ENCODE results near the gene MAPT. TPM values are rescaled to one million over a fixed set of nuclear protein-coding genes. Genes with fewer than 3 reads are reported as not detected.

MAPT gene
- total RNA-seq, 1 donor from 2014 or later = 0.28 TPM

GRCh38 chr17:45963283-45963682 lies 68.9 kb downstream of the MAPT start:
- Mint-ChIP-seq H3K4me3 (ENCODE audit: unreplicated experiment) (no peak overlapping the region), H3K9me3 (ENCODE audit: unreplicated experiment) (no peaks in the 10 kb centered on the region), H3K27ac (ENCODE audit: unreplicated experiment) (no peak overlapping the region), H3K4me1 (ENCODE audit: unreplicated experiment) (peaks cover 2% of the 10 kb centered on the region), H3K27me3 (ENCODE audit: unreplicated experiment) (peaks cover 5% of the 10 kb centered on the region), H3K36me3 (ENCODE audit: low read depth, unreplicated experiment) (no peaks in the 10 kb centered on the region)
- DNase-seq (ENCODE audit: low spot score) = no peak
- no peak for TF ChIP-seq CTCF (IDR thresholded peaks at IDR 0.05; ENCODE audit: unreplicated experiment)

DNA sequence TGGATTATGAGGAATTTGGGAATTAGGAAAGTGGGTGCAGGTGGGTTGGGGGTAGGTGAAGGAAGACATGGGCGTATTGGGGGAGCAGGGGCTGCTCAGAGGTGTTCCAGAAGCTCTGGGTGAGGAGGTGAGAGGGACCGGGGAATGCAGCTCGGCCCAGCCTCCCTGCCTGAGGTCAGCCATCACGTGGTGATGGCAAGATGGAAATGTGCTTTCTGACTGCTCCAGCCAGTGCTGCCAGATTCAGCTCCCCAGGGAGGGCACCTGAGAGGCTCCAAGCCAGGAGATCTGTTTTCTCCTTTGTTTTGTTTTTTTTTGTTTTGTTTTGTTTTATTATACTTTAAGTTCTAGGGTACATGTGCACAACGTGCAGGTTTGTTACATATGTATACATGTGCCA lies 69.5 kb downstream of the MAPT start:
- Mint-ChIP-seq H3K4me1 (ENCODE audit: unreplicated experiment) (peaks cover 2% of the 10 kb centered on the region), H3K36me3 (ENCODE audit: low read depth, unreplicated experiment) (no peaks in the 10 kb centered on the region), H3K27ac (ENCODE audit: unreplicated experiment) (no peak overlapping the region), H3K9me3 (ENCODE audit: unreplicated experiment) (no peaks in the 10 kb centered on the region), H3K27me3 (ENCODE audit: unreplicated experiment) (peaks cover 5% of the 10 kb centered on the region), H3K4me3 (ENCODE audit: unreplicated experiment) (no peak overlapping the region)
- DNase-seq (ENCODE audit: low spot score) = no peak
- TF ChIP-seq CTCF (IDR thresholded peaks at IDR 0.05; ENCODE audit: unreplicated experiment) = no peak

- DNase-seq (ENCODE audit: low spot score) = no peak
- peaks cover 2% of the 10 kb centered on the region for H3K4me1 Mint-ChIP-seq (ENCODE audit: unreplicated experiment)
- H3K27ac Mint-ChIP-seq (ENCODE audit: unreplicated experiment) = no peak overlapping the region
- H3K27me3 Mint-ChIP-seq (ENCODE audit: unreplicated experiment) = peaks cover 7% of the 10 kb centered on the region
- no peaks in the 10 kb centered on the region for H3K36me3 Mint-ChIP-seq (ENCODE audit: low read depth, unreplicated experiment)
- TF ChIP-seq CTCF (IDR thresholded peaks at IDR 0.05; ENCODE audit: unreplicated experiment) = no peak
- no peaks in the 10 kb centered on the region for H3K9me3 Mint-ChIP-seq (ENCODE audit: unreplicated experiment)
- no peak overlapping the region for H3K4me3 Mint-ChIP-seq (ENCODE audit: unreplicated experiment)
These were observed 70.3 kb downstream of the MAPT start for GRCh38 chr17:45964634-45965033.

GRCh38 chr17:45965812-45966211 lies 71.5 kb downstream of the MAPT start:
- H3K27ac Mint-ChIP-seq (ENCODE audit: unreplicated experiment) = no peak overlapping the region
- no peaks in the 10 kb centered on the region for H3K36me3 Mint-ChIP-seq (ENCODE audit: low read depth, unreplicated experiment)
- peaks cover 2% of the 10 kb centered on the region for H3K4me1 Mint-ChIP-seq (ENCODE audit: unreplicated experiment)
- no peak overlapping the region for H3K4me3 Mint-ChIP-seq (ENCODE audit: unreplicated experiment)
- no peak for DNase-seq (ENCODE audit: low spot score)
- H3K27me3 Mint-ChIP-seq (ENCODE audit: unreplicated experiment) = peaks cover 7% of the 10 kb centered on the region
- H3K9me3 Mint-ChIP-seq (ENCODE audit: unreplicated experiment) = no peaks in the 10 kb centered on the region
- no peak for TF ChIP-seq CTCF (IDR thresholded peaks at IDR 0.05; ENCODE audit: unreplicated experiment)

DNA sequence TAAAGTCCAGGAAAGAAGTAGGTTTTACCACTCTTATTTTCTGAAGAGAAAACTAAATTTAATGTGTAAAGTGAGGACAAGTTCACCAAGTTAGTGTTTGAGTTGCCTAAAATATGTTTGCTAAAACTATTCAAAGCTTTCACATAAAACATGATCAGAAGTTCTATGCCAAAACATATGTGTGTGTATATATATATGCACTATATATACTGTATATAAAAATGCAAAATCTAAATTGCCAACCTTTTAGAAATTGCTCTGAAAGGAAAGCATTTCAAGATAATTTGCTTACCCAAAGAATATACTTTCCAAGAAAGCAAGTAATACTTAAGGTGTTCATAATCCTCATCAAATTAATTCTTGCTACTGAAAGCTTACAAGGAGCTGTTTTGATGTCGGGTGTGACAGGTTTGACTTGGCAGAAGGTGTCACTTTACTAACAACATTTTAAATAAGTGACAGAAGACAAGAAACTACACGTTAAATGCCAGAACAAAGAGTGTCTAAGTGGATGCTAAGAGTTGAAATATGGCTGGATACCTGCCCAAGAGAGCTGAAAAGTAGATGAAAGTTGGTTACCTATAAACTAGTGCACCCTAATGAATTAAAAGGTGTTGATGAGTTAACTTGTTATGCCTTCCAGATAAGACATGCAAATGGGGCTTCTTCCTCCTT lies 72.4 kb downstream of the MAPT start:
- Mint-ChIP-seq H3K4me3 (ENCODE audit: unreplicated experiment) (no peak overlapping the region), H3K36me3 (ENCODE audit: low read depth, unreplicated experiment) (no peaks in the 10 kb centered on the region), H3K27ac (ENCODE audit: unreplicated experiment) (no peak overlapping the region), H3K4me1 (ENCODE audit: unreplicated experiment) (peaks cover 2% of the 10 kb centered on the region), H3K27me3 (ENCODE audit: unreplicated experiment) (peaks cover 7% of the 10 kb centered on the region), H3K9me3 (ENCODE audit: unreplicated experiment) (no peaks in the 10 kb centered on the region)
- DNase-seq (ENCODE audit: low spot score) = no peak
- TF ChIP-seq CTCF (IDR thresholded peaks at IDR 0.05; ENCODE audit: unreplicated experiment) = no peak
